ENCODE data around the gene SMARCD1. TPM values are rescaled to one million over a fixed set of nuclear protein-coding genes. Genes with fewer than 3 reads are reported as not detected.

SMARCD1 gene
- total and polyA plus RNA-seq, 9 of the 15 experiments (the other 6 are each of a cell fraction or from before 2014, with no cell fraction given) = 0.86 to 91.7 (median 48.0) TPM

DNA sequence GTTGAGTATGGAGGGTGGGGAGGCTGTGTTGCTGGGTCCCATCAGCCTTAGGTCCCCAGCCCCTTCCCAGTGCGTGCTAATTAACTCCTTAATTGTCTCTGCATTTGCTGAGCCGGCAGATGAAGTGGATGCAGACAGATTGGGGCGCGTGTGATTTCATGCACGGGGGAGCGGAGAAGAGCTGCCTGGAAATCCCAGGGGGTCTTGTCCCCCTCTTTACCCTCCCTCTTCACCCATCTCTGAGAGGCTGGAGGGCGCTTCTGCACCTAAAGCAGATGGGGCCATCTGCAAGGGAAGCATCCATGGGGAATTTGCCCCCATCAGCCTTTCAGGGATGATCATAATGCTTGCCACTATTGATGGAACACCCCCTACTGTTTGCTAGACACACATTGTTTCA lies 32.2 kb upstream of the SMARCD1 start:
- WGBS (ENCODE audit: insufficient coverage, low coverage, missing lambda C conversion rate) = 40% methylated on average over 7 of the region's 7 CpGs
- in situ Hi-C loops (cut with MboI) = no loop called here
- FAIRE-seq = no peak

More for the DNA sequence above, 32.2 kb upstream of the SMARCD1 start:
- H3K79me2 ChIP-seq (ENCODE audit: control insufficient read depth, insufficient read depth, low read length) = no peaks in the 10 kb centered on the region
- no peak overlapping the region for H2AFZ ChIP-seq (ENCODE audit: low read depth, low read length)
- TF ChIP-seq ZNF512 (tag; IDR thresholded peaks at IDR 0.05) (peak; percentile 86), GATA2 (CRISPR knock-in tag; IDR thresholded peaks at IDR 0.05) (no peak)
- intact Hi-C loops (cut with micrococcal nuclease) = loop anchor here (5.0 kb wide), 1 partner anchor 186 kb away; no protein-coding TSS in a partner anchor
- H3K9me1 ChIP-seq (ENCODE audit: control insufficient read depth, insufficient read depth, low read length) = no peaks in the 10 kb centered on the region
- no peaks in the 10 kb centered on the region for H3K9me3 ChIP-seq (replicated peaks; ENCODE audit: control insufficient read depth, insufficient read depth, low read depth, low read length)
- CTCF ChIA-PET (ENCODE audit: low intra/inter-chr PET ratio) = interaction anchor here (1.2 kb wide), 1 partner anchor 86 kb away, joined by 3 read pairs; no protein-coding TSS in a partner anchor
- no peak overlapping the region for H3K4me2 ChIP-seq (ENCODE audit: insufficient read depth, low read length)
- H3K4me1 ChIP-seq (replicated peaks in 1 of 2; ENCODE audit: control insufficient read depth in 2 of 2, insufficient read depth in 2 of 2, low read length in 2 of 2) = peaks cover 31 to 49% of the 10 kb centered on the region in 2 experiments
- H3K4me3 ChIP-seq = no peak overlapping the region
- H3K27ac ChIP-seq (ENCODE audit: extremely low read depth, low read depth, low read length) = no peak overlapping the region
- H3K9ac ChIP-seq (ENCODE audit: insufficient read depth in 1 of 2, low read depth in 2 of 2, low read length in 2 of 2) = no peak overlapping the region
- H3K27me3 ChIP-seq (ENCODE audit: control insufficient read depth in 2 of 2, insufficient read depth in 2 of 2, low read length in 2 of 2) = peaks cover 11 to 32% of the 10 kb centered on the region in 2 experiments; a peak in 4 of 5 replicates
- ATAC-seq (no peak), DNase-seq (ENCODE audit: extremely low read depth in 1 of 4, low spot score in 3 of 4) (no peak)
- POLR2A ChIA-PET = no interaction called here
- H4K20me1 ChIP-seq (replicated peaks; ENCODE audit: control insufficient read depth, insufficient read depth, low read length) = peaks cover 26% of the 10 kb centered on the region
- BruUV-seq (replicated peaks) = no TSS peak
- H3K36me3 ChIP-seq (ENCODE audit: control insufficient read depth, insufficient read depth, low read length) = no peaks in the 10 kb centered on the region

Measured in K562 (cell line).